DMS114 treated with DMSO at 0.1 percent for 48 hours (cell line): ENCODE data around the gene TARS2.

Source experiments
- DNase-seq: peaks from one replicate; lab custom pipeline; 2025; ENCODE audit not compliant: unreplicated experiment; lab: John Stamatoyannopoulos, UW

TARS2 gene

DNA sequence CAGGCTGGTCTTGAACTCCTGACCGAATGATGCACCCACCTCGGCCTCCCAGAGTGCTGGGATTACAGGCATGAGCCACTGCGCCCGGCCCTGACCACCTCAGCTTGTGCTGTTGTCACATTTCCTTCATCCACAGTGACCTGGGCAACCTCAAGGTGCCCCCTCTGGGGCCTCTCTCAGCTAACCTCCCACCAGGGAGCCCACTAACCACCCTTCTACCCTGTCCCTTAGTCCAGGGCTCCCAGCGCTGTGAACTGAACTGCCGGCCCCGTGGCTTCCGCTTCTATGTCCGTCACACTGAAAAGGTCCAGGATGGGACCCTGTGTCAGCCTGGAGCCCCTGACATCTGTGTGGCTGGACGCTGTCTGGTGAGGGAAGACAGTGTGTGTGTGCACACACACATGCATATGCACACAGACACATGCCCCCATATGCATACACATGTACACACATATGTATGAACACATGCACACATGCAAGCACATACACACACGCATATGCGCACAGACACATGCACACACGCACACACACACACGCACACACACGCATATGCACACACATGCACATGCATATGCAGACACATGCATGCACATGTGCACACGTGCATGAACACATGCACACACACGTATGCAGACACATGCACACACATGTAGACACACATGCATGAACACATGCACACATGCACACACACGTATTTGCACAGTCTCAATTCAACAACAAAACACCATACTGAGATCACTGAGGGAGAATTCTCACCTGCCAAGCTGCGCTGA is 68.2 kb downstream of the TARS2 start:
- no peak for DNase-seq

DNA sequence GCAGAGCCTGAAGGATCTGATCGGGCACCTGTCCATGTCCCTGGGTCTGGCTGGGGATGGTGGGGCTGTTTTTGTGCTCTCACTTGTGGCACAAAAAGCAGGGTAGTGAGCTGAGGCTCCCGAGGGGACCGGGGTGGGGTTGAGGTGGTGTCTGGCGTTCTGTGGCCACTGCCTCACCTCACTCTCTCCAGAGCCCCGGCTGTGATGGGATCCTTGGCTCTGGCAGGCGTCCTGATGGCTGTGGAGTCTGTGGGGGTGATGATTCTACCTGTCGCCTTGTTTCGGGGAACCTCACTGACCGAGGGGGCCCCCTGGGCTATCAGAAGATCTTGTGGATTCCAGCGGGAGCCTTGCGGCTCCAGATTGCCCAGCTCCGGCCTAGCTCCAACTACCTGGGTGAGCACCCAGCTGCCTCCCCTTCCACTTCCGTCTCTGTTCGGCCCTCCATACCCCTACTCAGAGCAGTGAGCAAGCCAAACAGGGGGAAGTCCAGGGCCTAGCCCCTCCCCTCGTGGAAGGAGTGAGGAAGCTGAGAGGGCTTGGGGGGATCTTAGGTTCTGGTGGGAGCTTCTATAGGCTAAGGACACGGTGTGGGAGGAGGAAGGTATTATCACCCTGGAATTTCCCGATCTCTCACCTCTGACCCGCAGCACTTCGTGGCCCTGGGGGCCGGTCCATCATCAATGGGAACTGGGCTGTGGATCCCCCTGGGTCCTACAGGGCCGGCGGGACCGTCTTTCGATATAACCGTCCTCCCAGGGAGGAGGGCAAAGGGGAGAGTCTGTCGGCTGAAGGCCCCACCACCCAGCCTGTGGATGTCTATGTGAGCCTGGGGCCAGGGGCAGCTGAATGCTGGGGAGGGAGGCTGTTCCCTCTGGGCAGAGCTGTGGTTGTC is 69.0 kb downstream of the TARS2 start:
- DNase-seq: no peak

DNA sequence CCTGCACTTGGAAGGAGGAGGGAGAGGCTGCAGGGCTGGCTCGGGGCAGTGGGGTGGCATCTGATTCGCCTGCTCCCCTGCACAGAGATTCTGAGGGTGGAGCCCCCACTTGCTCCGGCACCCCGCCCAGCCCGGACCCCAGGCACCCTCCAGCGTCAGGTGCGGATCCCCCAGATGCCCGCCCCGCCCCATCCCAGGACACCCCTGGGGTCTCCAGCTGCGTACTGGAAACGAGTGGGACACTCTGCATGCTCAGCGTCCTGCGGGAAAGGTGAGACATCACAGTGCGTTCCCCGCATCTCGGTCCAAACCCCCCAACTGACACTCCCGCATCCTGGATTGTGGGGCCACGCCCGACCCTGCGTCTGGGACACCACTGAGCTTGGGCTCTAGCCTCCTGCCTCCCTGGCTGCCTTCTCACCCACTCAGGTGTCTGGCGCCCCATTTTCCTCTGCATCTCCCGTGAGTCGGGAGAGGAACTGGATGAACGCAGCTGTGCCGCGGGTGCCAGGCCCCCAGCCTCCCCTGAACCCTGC is 69.9 kb downstream of the TARS2 start:
- DNase-seq: no peak
